B cell (primary cell): ENCODE measurements around the gene PDE10A.

Source experiments
- CTCF ChIP-seq: fragments of 200-600 bp; IDR thresholded peaks from one replicate; pipeline ENCODE4 v1.8.0; 2022; ENCODE audit warnings: antibody characterized with exemption, mild to moderate bottlenecking
- EZH2 ChIP-seq: IDR thresholded peaks from 2 replicates; pipeline ENCODE4 v1.6.1; 2012; ENCODE audit warnings: borderline replicate concordance, low read depth, mild to moderate bottlenecking, moderate library complexity, low read length; ENCODE audit not compliant: insufficient read depth, poor library complexity, severe bottlenecking

GRCh38 chr6:165481921-165482320, 181.1 kb downstream of the PDE10A start:
- TF ChIP-seq CTCF: no peak
- TF ChIP-seq EZH2: no peak
